Erythroblast (primary cell): ENCODE data around the gene NRG2.

Experiments used
- GATA1 ChIP-seq: IDR thresholded peaks from 2 replicates; pipeline ENCODE4 v1.6.1; 2011; ENCODE audit warnings: low read depth, mild to moderate bottlenecking, control low read depth, low read length, moderate library complexity
- POLR2A ChIP-seq: IDR thresholded peaks from 2 replicates; pipeline ENCODE4 v1.6.1; 2011; ENCODE audit warnings: mild to moderate bottlenecking, low read length

GRCh38 chr5:140007311-140007710 is 35.8 kb downstream of the NRG2 start:
- TF ChIP-seq POLR2A (no peak), GATA1 (no peak)
